CD1c-positive myeloid dendritic cell (primary cell): ENCODE measurements around the gene SMAD3.
A peak's percentile ranks its signal among the peaks of the same experiment; 100 is the strongest.

Experiments
- DNase-seq: peaks from one replicate; pipeline ENCODE4 v3.0.0-alpha.2; 2016; ENCODE audit errors: extremely low spot score

SMAD3 gene

DNA sequence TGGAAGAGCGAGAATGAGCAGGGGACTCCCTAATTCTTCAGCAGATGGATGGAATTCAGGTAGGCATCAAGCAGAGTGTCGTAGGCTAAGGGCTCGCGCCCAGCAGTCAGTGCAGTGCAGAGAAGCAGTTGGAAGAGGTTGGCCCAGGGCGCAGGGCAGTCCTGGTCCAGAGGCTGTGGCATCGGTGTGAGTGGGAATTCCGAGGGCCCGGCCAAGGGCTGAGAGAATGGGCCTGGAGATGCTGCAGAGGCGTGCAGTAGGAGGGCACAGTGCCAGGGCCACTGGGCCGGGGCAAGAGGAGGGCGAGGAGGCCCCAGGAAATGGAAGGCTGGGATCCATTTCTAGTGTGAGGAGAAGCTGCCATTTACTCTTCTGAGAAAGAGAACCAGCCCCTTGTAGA is 114.6 kb downstream of the SMAD3 start:
- no peak for DNase-seq

DNA sequence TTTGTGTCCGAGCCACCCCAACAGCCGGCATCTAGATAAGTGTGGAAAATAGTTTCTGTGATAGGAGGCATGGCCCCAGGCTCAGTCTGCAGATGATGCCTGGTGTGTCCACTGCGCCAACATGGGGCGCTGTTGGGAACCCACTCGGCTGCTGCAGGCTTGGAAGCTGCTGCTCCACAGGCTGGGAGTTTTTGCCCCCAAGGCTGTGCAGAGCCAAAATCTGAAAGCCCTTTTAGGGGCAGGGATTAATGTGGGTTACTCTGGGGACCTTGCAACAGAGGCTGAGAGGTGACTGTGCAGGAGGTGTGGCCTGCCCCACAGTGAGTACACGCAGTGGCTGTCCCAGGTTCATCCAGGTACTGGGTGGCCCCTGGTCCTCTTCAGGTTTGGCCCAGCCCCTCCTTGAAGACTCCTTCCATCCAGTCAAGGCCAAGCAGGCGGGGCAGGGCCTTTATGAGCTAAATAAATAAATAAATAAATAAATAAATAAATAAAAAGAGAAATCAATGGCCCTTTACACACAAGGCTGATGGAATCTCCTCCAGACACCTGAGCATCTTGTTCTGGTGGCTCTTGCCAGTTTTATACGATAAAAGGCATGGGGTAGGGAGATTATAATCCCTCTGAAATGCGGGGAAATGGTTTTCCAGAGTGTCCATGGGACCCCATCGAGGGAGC is 115.3 kb downstream of the SMAD3 start:
- no peak for DNase-seq

DNA sequence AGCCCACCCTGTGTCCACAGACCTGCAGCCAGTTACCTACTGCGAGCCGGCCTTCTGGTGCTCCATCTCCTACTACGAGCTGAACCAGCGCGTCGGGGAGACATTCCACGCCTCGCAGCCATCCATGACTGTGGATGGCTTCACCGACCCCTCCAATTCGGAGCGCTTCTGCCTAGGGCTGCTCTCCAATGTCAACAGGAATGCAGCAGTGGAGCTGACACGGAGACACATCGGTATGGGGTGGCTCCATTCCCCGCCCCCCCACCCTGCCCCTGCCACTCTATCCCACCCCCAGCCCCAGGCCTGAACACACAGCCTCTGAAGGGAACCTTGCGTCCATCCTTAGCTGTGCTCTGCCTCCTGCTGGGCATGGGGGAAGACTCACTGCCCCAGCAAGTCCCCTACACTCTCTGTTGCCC is 115.8 kb downstream of the SMAD3 start:
- no peak for DNase-seq

DNA sequence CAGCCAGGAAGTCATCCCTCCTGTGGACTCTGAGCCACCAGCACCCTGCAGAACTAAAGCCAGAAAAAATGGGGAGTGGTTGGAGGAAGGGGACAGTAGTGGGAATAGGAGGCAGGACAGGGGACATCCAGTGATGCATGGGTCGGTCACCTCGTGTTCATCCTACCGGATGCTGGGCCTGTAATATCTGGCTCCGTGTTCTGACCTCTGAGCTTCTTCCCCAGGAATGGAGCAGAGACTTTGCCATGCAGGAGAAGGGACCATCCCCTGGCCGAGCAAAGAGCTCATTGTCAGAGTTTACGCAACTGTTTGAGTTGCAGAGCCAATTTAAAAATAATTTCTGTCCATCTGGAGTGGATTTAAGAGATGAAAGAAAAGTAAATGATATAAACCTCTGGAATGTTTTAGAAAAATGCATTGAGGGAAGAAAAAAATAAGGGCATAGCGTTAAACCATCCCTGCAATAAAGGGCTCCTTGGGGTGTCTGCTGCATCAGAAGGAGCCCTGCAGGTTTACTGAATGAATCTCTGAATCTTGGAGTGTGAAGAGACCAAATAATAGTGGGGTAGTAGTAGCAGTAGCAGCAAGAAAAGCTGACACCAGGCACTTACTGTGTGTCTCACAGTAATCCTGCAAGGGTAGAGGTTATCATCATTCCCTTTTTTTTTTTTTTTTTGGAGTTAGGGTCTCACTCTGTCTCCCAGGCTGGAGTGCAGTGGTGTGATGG is 118.2 kb downstream of the SMAD3 start:
- no peak for DNase-seq

DNA sequence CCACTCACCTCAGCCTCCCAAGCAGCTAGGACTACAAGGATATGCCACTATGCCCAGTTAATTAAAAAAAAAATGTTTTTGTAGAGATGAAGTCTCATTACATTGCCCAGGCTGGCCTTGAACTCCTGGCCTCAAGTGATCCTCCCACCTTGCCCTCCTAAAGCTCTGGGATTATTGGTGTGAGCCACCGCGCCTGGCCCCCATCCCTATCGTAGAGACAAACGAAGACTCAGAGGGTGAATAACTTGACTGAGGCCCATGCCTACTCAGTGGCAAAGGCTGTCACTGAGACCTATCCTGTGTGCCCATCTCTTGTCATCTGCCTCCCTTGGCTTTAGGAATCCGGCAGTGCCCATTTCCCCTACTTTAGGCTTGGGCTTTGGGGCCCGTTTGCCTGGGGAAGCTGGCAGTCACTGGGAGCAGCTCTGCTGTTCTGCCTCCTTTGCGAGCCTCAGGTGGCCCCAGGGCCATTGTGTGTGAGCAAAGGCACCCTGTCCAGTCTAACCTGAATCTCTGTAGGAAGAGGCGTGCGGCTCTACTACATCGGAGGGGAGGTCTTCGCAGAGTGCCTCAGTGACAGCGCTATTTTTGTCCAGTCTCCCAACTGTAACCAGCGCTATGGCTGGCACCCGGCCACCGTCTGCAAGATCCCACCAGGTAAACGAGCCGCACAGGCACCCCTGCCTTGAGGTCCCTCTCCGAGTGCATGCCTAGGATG is 119.0 kb downstream of the SMAD3 start:
- no peak for DNase-seq

DNA sequence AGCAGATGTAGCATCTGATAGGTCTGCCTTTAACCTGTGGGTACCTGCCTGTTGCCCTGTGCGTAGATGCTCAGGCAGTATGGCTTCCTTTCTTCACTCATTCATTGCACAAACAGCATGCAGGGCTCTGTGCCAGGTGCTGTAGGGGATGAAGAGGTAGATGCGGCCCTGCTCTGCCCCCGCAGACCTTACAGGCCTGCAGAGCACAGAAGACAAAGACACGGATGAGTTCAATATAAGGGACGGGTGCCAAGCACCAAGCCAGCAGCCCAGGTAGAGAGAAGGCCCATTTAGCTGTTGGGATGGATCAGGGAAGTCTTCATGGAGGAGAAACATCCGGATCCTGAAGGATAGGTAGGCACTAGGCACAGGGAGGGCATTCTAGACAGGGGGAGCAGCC is 119.6 kb downstream of the SMAD3 start:
- DNase-seq = no peak

DNA sequence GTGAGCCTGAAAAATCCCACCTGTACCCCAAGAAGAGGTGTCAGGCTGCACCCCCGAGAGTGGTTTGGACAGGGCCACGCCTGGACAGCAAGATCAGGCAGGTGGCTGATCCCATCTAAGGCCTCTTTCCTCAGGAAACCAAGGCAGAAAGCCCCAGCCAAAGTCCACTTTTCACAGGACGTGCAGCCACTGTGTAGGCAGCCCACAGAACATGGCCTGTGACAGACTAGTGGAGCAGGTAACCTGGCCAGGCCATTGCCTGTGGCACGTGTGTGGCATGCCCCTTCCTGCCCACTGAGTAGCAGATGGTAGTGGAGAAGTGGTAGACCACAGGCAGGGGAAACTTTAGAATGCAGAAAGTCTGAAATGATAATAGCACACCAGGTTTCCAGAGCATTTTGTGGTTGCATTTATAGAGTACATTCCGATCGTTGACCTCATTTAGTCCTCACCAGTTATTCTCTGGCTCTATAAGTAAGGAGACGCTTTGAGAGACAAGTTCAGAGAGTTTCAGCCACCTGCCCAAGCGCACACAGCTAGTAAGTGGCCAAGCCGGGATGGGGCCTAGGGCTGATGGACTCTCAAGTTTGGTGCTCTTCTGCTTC is 120.3 kb downstream of the SMAD3 start:
- DNase-seq = no peak

DNA sequence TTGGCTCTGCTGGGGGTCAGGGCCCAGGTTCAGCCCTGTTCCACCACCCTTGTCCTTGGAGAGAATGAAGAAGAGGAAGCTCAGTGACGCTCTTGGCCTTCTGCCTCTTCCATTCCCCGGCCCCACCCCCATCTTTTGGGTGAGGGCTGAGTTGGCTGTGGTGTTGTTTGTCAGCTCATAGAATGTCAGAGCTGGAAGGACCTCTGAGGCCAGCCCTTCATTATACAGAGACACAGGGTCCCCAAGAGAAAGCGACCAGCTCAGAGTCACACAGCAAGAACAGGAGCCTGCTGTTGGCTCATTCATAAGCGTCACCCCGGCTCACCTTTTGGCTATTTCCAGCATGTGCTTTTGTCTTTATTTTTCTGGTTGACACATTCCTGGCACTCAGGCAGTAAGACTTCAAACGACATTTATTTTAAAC is 120.8 kb downstream of the SMAD3 start:
- peak; percentile 17 for DNase-seq

DNA sequence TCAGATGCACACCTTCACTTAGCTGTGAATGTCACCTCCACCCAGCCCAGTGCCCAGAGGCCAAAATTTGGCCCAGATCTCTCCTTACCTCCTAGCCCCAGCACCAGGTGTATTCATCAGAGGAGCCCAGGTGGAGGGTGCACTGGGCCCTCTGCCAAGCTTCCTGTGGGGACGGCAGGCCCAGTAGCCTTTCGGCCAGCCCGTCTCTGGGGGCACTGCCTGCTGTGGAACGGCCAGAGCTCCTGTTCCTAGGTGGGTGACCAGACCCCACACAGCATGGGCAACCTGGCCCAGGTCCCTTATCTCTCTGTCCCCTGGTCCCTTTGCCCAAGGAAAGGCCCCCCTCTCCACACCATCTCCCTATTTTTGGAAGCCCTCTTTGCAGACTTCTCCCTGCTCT is 121.3 kb downstream of the SMAD3 start:
- no peak for DNase-seq

DNA sequence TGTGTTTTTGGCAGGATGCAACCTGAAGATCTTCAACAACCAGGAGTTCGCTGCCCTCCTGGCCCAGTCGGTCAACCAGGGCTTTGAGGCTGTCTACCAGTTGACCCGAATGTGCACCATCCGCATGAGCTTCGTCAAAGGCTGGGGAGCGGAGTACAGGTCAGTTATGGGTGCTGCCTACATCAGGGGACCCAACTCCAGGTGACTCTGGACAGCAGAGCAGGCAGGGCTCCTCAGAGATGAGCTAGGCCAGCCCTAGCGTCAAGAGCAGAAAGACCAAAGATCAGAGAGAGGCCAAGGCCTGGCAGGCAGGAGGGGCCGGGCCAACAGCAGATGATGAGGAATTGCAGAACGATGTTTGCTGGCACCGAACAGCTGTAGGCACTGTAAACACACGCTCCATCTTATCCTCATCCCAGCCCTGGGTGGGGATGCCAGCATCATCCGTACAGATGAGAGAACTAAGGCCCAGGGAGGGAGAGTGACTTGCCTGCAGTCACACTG is 122.0 kb downstream of the SMAD3 start:
- DNase-seq = no peak

DNA sequence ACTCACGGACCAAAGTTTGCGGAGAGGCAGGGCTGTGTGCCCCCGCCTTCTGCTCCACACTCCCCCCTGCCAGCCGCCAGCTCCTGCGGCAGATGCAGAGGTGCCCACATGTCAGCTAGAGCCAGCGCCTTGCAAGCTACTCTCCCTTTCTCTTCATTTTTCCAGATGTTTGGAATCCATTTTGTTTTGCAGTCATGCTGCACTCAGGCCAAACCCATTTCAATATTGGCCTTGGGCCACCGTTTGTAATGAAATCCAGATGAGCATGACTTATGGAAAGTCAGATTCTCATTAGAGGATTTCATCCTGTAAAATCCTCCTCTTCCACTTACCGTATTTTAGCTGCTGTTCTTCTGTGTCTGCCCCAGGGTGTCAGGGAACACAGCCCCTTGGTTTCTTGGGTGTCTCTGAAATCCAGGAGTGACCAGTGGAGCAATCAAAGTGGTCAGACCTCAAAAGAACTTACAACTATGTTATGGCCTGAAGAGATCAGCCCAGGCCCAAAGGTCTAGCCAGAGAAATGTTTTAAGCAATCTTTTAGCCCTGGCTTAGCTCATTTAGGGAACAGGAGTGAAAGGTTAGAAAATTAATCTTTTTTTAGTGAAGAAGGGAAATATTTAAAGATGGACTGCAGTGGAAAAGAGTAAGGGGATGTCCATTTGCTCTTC is 123.3 kb downstream of the SMAD3 start:
- DNase-seq = no peak

DNA sequence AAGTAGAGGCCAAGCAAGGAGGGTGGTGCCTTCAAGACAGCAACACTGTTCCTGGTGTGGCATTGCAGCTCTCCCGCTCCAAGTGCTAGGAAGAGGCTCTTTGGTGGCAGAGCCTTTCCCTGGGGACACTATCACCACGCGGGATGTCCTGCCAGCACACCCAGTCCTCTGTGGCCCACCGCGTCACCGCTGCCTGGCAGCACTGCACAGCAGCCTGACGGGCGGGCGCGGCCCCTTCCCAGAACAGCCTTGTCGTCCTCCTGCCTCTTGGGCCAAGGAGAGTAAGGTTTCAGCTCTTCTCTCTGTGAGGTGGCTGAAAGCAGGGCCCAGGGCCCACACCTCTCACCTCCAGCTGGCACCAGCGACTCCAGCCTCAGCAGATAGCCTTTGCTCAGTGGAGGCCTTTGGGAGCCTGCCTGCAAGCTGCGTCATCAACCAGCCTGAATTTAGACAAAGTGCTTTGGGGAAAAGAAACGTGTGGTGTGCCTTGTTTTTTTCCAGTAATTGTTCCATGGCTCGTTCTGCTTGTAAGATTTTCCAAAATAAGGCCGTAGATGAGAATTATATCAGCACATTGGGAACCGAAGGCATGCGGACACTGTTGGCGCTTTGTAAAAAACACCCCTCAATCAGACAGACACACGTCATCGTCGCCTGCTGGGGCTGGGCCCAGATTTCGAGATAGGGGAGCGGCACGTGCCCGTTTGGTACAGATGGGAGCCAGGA is 124.1 kb downstream of the SMAD3 start:
- DNase-seq = no peak

DNA sequence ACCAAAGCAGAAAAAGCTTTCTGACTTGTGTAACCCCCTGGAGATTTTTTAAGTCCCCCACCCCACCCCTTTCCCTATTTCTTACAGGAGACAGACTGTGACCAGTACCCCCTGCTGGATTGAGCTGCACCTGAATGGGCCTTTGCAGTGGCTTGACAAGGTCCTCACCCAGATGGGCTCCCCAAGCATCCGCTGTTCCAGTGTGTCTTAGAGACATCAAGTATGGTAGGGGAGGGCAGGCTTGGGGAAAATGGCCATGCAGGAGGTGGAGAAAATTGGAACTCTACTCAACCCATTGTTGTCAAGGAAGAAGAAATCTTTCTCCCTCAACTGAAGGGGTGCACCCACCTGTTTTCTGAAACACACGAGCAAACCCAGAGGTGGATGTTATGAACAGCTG is 124.9 kb downstream of the SMAD3 start:
- no peak for DNase-seq

DNA sequence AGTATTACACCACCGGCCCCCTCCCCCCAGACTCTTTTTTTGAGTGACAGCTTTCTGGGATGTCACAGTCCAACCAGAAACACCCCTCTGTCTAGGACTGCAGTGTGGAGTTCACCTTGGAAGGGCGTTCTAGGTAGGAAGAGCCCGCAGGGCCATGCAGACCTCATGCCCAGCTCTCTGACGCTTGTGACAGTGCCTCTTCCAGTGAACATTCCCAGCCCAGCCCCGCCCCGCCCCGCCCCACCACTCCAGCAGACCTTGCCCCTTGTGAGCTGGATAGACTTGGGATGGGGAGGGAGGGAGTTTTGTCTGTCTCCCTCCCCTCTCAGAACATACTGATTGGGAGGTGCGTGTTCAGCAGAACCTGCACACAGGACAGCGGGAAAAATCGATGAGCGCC is 125.4 kb downstream of the SMAD3 start:
- no peak for DNase-seq

DNA sequence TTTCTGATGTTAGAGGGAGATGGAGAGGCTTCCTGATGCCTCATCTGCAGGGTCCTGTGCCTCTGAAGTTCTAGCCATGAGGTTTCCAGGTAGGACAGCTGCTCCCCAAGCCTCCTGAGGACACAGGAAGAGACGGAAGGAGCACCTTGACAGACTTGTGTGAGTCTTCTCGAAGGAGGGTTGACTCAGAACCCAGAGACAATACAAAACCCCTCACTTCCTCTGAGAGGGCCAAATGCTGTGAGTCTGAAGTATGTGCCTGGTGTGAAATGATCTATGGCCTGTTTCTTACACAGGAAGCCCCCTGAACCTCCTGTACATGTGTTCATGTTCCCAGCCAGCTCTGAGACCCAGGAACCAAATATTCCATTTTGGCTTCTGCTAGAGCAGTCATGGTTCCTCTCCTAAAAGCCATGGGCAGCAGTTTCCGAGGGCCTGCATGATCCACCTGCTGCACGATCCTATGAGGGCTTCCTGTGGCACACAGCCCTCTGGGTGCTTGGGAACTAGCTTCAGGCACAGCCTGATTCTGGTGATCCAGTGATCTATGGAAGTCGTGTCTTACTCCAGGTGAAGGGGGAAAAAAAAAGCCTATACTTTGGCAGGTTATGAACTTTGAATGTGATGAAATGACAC is 126.9 kb downstream of the SMAD3 start:
- DNase-seq = no peak

DNA sequence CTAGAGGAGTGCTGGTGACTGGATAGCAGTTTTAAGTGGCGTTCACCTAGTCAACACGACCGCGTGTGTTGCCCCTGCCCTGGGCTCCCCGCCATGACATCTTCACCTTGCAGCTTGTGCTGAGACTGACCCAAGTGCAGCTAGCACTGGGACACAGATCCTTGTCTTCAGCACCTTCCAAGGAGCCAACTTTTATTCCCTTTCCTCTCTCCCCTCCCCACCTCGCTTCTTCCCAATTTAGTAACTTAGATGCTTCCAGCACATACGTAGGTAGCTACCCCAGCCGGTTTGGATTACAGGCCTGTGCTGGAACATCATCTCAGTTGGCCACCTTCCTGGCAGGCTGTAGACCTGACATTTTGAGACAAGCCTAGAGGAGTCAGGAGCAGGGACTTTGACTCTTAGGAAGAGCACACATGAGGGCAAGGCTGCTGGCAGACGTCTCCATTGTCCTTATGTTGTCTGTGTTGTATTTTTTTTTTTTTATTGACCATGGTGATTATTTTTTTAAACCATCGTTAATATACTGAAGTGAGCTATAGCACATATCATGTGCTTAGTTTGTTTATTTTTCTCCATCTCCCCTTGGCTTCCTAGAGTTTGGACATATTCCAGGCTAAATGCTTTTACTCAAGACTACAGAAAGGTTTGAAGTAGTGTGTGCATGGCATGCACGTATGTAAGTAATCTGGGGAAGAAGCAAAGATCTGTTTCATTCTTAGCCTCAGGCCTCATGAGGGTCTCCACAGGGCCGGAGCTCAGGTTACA is 128.0 kb downstream of the SMAD3 start:
- no peak for DNase-seq

DNA sequence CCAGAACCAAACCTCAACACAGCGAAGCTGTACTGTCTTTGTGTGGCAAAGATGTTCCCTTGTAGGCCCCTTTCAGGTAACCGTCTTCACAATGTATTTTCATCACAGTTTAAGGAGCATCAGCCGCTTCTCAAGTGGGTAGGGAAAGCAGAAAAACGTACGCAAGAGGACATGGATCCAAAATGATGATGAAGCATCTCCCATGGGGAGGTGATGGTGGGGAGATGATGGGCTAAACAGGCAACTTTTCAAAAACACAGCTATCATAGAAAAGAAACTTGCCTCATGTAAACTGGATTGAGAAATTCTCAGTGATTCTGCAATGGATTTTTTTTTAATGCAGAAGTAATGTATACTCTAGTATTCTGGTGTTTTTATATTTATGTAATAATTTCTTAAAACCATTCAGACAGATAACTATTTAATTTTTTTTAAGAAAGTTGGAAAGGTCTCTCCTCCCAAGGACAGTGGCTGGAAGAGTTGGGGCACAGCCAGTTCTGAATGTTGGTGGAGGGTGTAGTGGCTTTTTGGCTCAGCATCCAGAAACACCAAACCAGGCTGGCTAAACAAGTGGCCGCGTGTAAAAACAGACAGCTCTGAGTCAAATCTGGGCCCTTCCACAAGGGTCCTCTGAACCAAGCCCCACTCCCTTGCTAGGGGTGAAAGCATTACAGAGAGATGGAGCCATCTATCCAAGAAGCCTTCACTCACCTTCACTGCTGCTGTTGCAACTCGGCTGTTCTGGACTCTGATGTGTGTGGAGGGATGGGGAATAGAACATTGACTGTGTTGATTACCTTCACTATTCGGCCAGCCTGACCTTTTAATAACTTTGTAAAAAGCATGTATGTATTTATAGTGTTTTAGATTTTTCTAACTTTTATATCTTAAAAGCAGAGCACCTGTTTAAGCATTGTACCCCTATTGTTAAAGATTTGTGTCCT is 129.0 kb downstream of the SMAD3 start:
- DNase-seq = no peak

DNA sequence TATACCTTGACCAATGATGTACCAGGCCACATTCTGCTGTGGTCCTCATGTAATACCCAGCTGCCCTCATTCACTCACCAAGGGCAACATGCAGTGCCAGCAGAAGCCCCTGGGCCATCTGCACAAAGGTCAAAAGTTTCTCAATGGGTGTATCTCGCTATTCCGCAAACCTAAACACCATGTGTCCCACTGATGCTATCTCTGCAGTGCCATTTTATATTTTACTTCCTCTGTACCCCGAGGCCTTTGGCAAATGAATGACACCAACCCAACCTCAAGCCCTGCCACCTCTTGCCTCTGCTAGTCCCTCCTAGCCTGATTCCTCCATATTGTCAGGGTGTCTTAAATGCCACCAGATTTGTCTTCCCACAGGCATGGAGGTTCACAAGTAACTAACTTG is 129.9 kb downstream of the SMAD3 start:
- no peak for DNase-seq

DNA sequence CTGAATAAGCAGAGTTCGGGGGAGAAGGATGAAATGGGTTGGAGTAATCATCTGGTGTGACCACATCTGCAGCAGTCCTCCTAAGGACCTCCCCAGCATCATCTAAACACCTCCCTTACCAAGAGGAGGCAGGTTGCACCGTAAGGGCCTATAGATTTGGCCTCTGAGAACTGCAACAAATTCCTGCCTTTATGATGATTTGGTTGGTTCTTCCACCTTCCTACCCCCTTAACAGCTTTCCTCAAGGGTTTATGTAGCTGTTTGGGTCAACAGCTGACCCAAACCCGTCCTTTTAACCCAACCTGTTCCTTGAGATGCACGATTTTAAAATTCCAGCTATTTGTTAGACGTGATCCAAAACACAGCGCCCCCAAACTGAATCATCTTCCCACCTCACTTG is 130.8 kb downstream of the SMAD3 start:
- no peak for DNase-seq
